ENCODE data around the gene ADORA3.

GRCh38 chr1:111476214-111476613, 27.2 kb downstream of the ADORA3 start:
- TF ChIP-seq SUZ12 (IDR thresholded peaks at IDR 0.05; ENCODE audit: extremely low read depth, insufficient read depth, insufficient read length), result no peak
- TF ChIP-seq YY1 (IDR thresholded peaks at IDR 0.05; ENCODE audit: insufficient read depth, insufficient read length), result no peak
- TF ChIP-seq ZNF274 (IDR thresholded peaks at IDR 0.05; ENCODE audit: low read depth, low read length), result no peak

All from NT2/D1 (cell line).